Trophoblast cell (in vitro differentiated cells and primary cell): ENCODE data around the gene RTN4R.

ENCODE experiments used
- DNase-seq, 2 donors: peaks; one replicate each; pipeline ENCODE4 v3.0.0-alpha.2; 2016
- H2AFZ ChIP-seq: 2 replicates; pipeline ENCODE4 v1.6.1; 2013; ENCODE audit warnings: low read length, moderate library complexity, mild to moderate bottlenecking; ENCODE audit not compliant: insufficient read depth, poor library complexity
- H2AK5ac ChIP-seq: 2 replicates; pipeline ENCODE4 v1.6.1; 2013; ENCODE audit warnings: mild to moderate bottlenecking, low read length
- H2BK120ac ChIP-seq: 2 replicates; pipeline ENCODE4 v1.6.1; 2013; ENCODE audit warnings: low read length, mild to moderate bottlenecking, moderate library complexity; ENCODE audit not compliant: insufficient read depth, poor library complexity
- H2BK12ac ChIP-seq: 2 replicates; pipeline ENCODE4 v1.6.1; 2013; ENCODE audit warnings: mild to moderate bottlenecking, low read length, moderate library complexity
- H2BK5ac ChIP-seq: 2 replicates; pipeline ENCODE4 v1.6.1; 2013; ENCODE audit warnings: low read length, low read depth, moderate library complexity, mild to moderate bottlenecking; ENCODE audit not compliant: poor library complexity
- H3K14ac ChIP-seq: 2 replicates; pipeline ENCODE4 v1.6.1; 2013; ENCODE audit warnings: mild to moderate bottlenecking, low read length
- H3K18ac ChIP-seq: 2 replicates; pipeline ENCODE4 v1.6.1; 2013; ENCODE audit warnings: mild to moderate bottlenecking, low read length
- H3K23ac ChIP-seq: 2 replicates; pipeline ENCODE4 v1.6.1; 2013; ENCODE audit warnings: low read length
- H3K27ac ChIP-seq: 2 replicates; pipeline ENCODE4 v1.5.1; 2013; ENCODE audit warnings: low read depth, mild to moderate bottlenecking, inconsistent platforms, low read length, moderate library complexity
- H3K27me3 ChIP-seq: 2 replicates; pipeline ENCODE4 v1.6.1; 2013; ENCODE audit warnings: inconsistent platforms, mild to moderate bottlenecking, low read length, moderate library complexity; ENCODE audit not compliant: insufficient read depth
- H3K36me3 ChIP-seq, 2 experiments: 1 replicate in 1 of 2; 2 replicates in 1 of 2; pipeline ENCODE4 v1.6.1; 2013; ENCODE audit warnings: low read length in 2 of 2, mild to moderate bottlenecking in 2 of 2, moderate library complexity in 1 of 2; ENCODE audit not compliant: insufficient read depth in 2 of 2, control insufficient read depth in 1 of 2
- H3K4ac ChIP-seq: 2 replicates; pipeline ENCODE4 v1.6.1; 2013; ENCODE audit warnings: low read depth, mild to moderate bottlenecking, low read length, moderate library complexity
- H3K4me1 ChIP-seq, 2 experiments: 1 replicate in 1 of 2; 2 replicates in 1 of 2; pipeline ENCODE4 v1.6.1; 2013; ENCODE audit warnings: low read length in 2 of 2, mild to moderate bottlenecking in 2 of 2, moderate library complexity in 1 of 2; ENCODE audit not compliant: insufficient read depth in 2 of 2, control insufficient read depth in 1 of 2
- H3K4me2 ChIP-seq: 2 replicates; pipeline ENCODE4 v1.6.1; 2013; ENCODE audit warnings: inconsistent platforms, mild to moderate bottlenecking, low read length, moderate library complexity
- H3K4me3 ChIP-seq: 2 replicates; pipeline ENCODE4 v1.5.1; 2013; ENCODE audit warnings: mild to moderate bottlenecking, low read depth, low read length, inconsistent platforms
- H3K79me1 ChIP-seq: one replicate; pipeline ENCODE4 v1.6.1; 2013; ENCODE audit warnings: low read length
- H3K79me2 ChIP-seq: 2 replicates; pipeline ENCODE4 v1.6.1; 2013; ENCODE audit warnings: low read length, mild to moderate bottlenecking; ENCODE audit not compliant: control insufficient read depth, insufficient read depth, poor library complexity
- H3K9ac ChIP-seq: 2 replicates; pipeline ENCODE4 v1.6.1; 2013; ENCODE audit warnings: mild to moderate bottlenecking, low read length
- H3K9me3 ChIP-seq: 2 replicates; pipeline ENCODE4 v1.6.1; 2013; ENCODE audit warnings: low read depth, mild to moderate bottlenecking, control low read depth, inconsistent platforms, low read length; ENCODE audit not compliant: insufficient read depth
- H4K12ac ChIP-seq: 2 replicates; pipeline ENCODE4 v1.6.1; 2013; ENCODE audit warnings: low read depth, mild to moderate bottlenecking, low read length, moderate library complexity
- H4K8ac ChIP-seq: 2 replicates; pipeline ENCODE4 v1.6.1; 2013; ENCODE audit warnings: low read depth, mild to moderate bottlenecking, low read length, moderate library complexity
- H4K91ac ChIP-seq: one replicate; pipeline ENCODE4 v1.6.1; 2013; ENCODE audit warnings: low read depth, mild to moderate bottlenecking, low read length, moderate library complexity
- WGBS: extraction: QIAGEN DNeasy Blood & Tissue Kit; methylation state at CpG from one replicate; pipeline ENCODE4 v1.1.7; 2013; ENCODE audit warnings: missing lambda C conversion rate; ENCODE audit not compliant: insufficient read length, insufficient coverage; ENCODE audit errors: extremely low coverage; 5-methylcytosine and 5-hydroxymethylcytosine counted together

The RTN4R gene

DNA sequence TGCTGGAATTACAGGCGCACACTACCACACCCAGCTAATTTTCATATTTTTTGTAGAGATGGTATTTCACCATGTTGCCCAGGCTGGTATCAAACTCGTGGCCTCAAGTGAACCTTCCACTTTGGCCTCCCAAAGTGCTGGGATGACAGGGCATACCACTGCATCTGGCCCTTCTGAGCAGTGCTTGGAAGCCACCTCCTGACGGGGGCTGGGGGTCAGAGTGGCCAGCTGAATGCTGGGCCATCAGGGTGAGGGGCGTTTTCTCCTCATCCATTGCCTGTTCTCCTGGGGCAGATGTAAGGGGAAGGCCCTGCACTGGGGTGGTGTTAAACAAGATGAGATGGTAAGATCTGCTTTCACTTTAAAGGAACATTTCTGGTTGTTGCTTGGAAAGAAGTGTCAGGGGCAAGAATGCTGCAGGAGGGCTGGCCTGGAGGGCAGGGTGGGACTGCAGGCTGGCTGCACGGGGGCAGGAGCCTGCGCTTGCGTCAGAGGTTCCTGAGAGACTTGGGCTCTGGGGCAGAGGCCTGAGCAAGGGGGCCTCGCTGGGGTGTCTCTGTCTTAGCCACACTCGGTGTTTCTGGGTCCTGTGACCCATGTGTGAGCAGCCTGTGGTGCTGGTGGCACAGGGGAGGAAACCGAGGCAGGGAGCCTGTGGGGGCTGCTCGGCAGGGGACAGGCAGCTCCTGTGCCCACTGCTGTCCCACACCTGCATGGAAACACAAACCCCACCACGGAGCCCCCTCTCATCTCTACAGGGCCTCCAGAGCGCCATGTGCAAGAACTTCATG is 34.5 kb upstream of the RTN4R start:
- Histone ChIP-seq H2BK5ac (no peak overlapping the region), H3K27me3 (peaks cover 25% of the 10 kb centered on the region), H2BK12ac (no peak overlapping the region), H3K18ac (no peak overlapping the region), H3K9me3 (peaks cover 2% of the 10 kb centered on the region), H4K12ac (no peak overlapping the region), H3K23ac (no peak overlapping the region), H4K91ac (no peak overlapping the region), H3K4me2 (no peak overlapping the region), H3K79me1 (no peaks in the 10 kb centered on the region), H2BK120ac (no peak overlapping the region), H2AK5ac (no peak overlapping the region), H3K27ac (no peak overlapping the region), H4K8ac (no peak overlapping the region), H3K14ac (no peak overlapping the region), H3K4ac (no peak overlapping the region), H3K4me3 (no peak overlapping the region), H2AFZ (no peak overlapping the region), H3K36me3 (no peaks in the 10 kb centered on the region), H3K79me2 (no peaks in the 10 kb centered on the region), H3K9ac (no peak overlapping the region), H3K4me1 (peaks cover 12 to 16% of the 10 kb centered on the region in 2 experiments)
- WGBS: no CpG with 5 or more reads among the region's 13 CpGs
- DNase-seq: no peak

DNA sequence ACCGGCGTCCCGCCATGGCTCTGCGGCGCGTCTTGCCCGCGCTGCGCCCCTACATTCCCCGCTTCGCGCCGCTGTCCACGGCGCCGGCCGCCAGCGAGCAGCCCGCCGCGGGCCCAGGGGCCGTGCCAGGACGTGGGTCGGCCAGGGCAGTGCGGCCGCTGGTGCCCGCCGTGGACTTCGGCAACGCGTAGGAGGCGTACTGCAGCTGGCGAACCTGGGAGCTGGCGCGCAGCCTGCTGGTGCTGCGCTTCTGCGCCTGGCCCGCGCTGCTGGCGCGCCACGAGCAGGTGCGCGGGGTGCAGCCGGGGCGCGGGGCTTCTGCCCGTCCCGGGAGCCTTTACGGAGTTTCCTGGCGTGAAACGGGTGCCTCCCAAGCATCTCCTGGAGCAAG is 31.6 kb upstream of the RTN4R start:
- H4K8ac ChIP-seq: no peak overlapping the region
- H2BK120ac ChIP-seq: no peak overlapping the region
- no peaks in the 10 kb centered on the region for H3K36me3 ChIP-seq
- peak overlapping the region; percentile 37 for H3K4me3 ChIP-seq
- WGBS: no CpG with 5 or more reads among the region's 52 CpGs
- peaks cover 2% of the 10 kb centered on the region for H3K9me3 ChIP-seq
- H2BK12ac ChIP-seq: no peak overlapping the region
- peak overlapping the region; percentile 70 for H2AFZ ChIP-seq
- H3K4me1 ChIP-seq: peaks cover 6 to 14% of the 10 kb centered on the region in 2 experiments
- H3K27ac ChIP-seq: no peak overlapping the region
- H3K18ac ChIP-seq: no peak overlapping the region
- H3K9ac ChIP-seq: no peak overlapping the region
- H2BK5ac ChIP-seq: no peak overlapping the region
- peak overlapping the region; percentile 85 for H3K4me2 ChIP-seq
- H3K27me3 ChIP-seq: peaks cover 25% of the 10 kb centered on the region
- H4K12ac ChIP-seq: no peak overlapping the region
- H3K79me1 ChIP-seq: no peaks in the 10 kb centered on the region
- no peaks in the 10 kb centered on the region for H3K79me2 ChIP-seq
- no peak overlapping the region for H2AK5ac ChIP-seq
- DNase-seq: no peak
- H3K23ac ChIP-seq: no peak overlapping the region
- H3K14ac ChIP-seq: no peak overlapping the region
- H3K4ac ChIP-seq: no peak overlapping the region
- H4K91ac ChIP-seq: no peak overlapping the region

DNA sequence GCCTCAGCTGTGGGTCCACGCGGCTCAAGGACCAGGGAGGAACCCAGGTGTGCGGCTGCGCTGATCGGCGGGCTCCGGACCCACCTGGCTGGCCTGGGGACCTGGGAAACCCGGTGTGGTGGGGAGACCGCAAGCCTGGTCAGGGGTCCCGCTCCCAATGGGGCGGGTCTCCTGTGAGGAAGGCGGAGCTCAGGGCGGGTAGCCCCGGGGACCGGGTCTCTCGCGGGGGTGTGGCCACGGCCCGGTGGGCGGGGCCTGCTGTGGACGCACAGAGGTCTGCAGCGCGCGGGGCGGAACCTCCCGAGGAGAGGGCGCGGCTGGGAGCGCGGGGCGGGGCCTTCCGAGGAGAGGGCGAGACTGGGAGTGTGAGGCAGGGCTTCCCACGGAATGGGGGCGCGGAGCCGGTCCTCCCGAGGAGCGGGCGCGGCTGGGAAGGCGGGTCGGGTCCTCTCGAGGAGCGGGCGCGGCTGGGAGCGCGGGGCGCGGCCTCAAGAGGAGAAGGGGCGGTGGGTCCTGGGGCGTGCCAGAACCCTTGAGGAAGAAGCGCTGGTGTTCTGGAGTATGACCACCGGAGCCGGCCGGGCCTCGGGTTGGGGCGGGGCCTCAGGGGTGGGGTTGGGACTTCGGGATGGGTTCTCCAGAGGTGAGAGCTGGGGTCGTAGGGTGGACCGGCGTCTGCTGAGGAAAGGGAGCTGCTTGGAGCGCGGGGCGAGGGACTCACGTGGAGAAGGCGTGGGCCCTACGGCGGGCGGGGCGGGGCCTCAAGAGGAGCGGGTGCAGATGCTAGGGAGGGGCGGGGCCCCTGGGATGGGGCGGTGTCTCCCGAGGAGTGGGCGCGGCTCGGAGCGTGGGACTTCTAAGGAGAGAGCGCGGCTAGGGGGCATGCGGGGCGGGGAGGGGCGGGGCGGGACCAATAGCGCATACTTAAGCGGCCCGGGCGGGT is 31.0 kb upstream of the RTN4R start:
- H2BK5ac ChIP-seq: no peak overlapping the region
- H3K18ac ChIP-seq: no peak overlapping the region
- DNase-seq: peak; percentile 64 to 81
- H3K4me3 ChIP-seq: peak overlapping the region; percentile 16
- no peak overlapping the region for H4K8ac ChIP-seq
- H3K4me2 ChIP-seq: peak overlapping the region; percentile 85
- H3K36me3 ChIP-seq: no peaks in the 10 kb centered on the region
- H3K79me2 ChIP-seq: no peaks in the 10 kb centered on the region
- no peak overlapping the region for H2BK120ac ChIP-seq
- H3K27me3 ChIP-seq: peaks cover 25% of the 10 kb centered on the region
- H3K9me3 ChIP-seq: peaks cover 2% of the 10 kb centered on the region
- peaks cover 6 to 12% of the 10 kb centered on the region in 2 experiments for H3K4me1 ChIP-seq
- H3K4ac ChIP-seq: no peak overlapping the region
- no peak overlapping the region for H4K12ac ChIP-seq
- no peak overlapping the region for H3K23ac ChIP-seq
- no peaks in the 10 kb centered on the region for H3K79me1 ChIP-seq
- WGBS: no CpG with 5 or more reads among the region's 90 CpGs
- H3K9ac ChIP-seq: no peak overlapping the region
- H2AK5ac ChIP-seq: no peak overlapping the region
- no peak overlapping the region for H3K27ac ChIP-seq
- H2BK12ac ChIP-seq: no peak overlapping the region
- no peak overlapping the region for H4K91ac ChIP-seq
- H3K14ac ChIP-seq: no peak overlapping the region
- H2AFZ ChIP-seq: peak overlapping the region; percentile 30

DNA sequence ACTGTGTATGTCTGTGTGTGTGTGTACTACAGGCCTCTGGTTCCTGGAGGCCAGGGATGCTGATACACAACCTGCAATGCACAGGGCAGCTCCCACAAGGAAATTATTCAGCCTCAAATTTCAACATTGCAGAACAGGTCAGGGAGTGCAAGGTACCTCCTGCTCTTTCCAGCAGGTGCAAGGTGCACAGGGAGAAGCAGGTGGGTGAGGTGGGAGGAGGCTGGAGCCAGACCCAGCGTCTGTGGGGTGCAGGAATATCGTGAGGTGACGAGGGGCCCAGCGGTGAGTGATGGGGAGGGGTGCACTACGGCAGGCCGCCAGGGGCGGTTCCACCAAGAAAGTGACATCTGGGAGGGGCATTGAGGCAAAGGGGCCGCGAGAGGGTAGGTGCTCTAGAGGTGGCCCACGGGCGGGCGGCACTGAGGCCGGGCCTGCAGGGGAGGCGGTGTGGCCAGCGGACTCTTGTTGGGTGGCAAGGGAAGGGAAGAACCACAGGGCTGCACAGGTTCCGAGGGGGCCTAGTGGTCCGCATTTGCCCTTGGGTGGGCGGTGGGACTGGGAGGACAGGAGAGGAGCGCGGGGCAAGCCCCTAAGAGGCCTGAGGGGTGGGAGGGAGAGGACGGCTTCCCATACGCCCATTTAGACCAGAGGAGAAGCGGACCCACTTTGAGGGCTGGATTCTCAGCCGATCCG is 30.1 kb upstream of the RTN4R start:
- Histone ChIP-seq H3K23ac (no peak overlapping the region), H2AFZ (no peak overlapping the region), H3K79me2 (no peaks in the 10 kb centered on the region), H3K18ac (no peak overlapping the region), H4K12ac (no peak overlapping the region), H3K79me1 (no peaks in the 10 kb centered on the region), H3K36me3 (no peaks in the 10 kb centered on the region), H3K27ac (no peak overlapping the region), H4K91ac (no peak overlapping the region), H2BK120ac (no peak overlapping the region), H3K4ac (no peak overlapping the region), H3K27me3 (peaks cover 25% of the 10 kb centered on the region), H3K4me1 (peaks cover 6 to 12% of the 10 kb centered on the region in 2 experiments), H3K4me2 (peak overlapping the region; percentile 85), H2BK5ac (no peak overlapping the region), H3K4me3 (no peak overlapping the region), H3K9ac (no peak overlapping the region), H3K9me3 (peaks cover 2% of the 10 kb centered on the region), H3K14ac (no peak overlapping the region), H2BK12ac (no peak overlapping the region), H2AK5ac (no peak overlapping the region), H4K8ac (no peak overlapping the region)
- WGBS: no CpG with 5 or more reads among the region's 25 CpGs
- no peak for DNase-seq
